ENCODE measurements around the gene VAV2.

DNA sequence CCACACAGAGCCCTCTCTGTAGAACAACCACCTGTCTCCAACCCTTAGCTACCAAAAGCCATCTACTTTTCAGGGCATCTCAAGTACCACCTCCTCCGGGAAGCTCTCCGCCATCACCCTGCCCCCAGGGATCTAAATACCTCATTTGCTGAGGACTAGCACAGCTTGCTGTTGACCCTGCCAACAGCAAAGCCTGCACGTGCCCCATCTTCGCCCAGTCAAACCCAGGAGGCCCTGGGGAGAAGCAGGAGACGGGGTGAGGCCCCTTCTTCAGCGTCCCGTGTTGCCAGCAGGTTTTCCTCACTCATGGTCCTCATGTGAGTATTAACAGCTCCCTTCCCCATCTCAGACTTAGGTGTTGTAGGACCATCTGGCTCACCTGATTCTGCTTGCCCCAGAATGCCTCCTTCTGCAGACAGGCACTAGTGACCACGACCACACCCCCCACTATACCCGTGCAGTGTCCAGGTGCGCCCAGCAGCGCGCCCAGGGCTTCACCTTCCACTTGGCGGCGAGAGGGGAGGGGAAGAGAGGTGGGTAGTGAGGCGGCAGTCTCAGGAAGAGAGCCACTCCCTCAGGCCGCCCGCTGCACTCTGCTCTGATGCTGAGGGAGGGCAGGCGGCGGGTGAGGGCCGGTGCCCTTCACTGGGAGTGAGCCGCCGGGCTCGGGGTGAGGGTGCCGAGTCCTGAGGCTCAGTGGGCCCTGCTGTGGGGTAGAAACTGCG, 11.1 kb downstream of the VAV2 start:
- no peak for TF ChIP-seq MAZ (IDR thresholded peaks at IDR 0.05; ENCODE audit: borderline replicate concordance, low read depth, low read length)
- no peak for TF ChIP-seq CHD1 (IDR thresholded peaks at IDR 0.05; ENCODE audit: low read depth, low read length)
